ENCODE data around the gene COPE.
"Not testable (repeated sequence)": the region's sequence is repeated elsewhere in the genome, so short reads cannot be mapped to it uniquely, and the experiment has no call there.

Gene COPE

DNA sequence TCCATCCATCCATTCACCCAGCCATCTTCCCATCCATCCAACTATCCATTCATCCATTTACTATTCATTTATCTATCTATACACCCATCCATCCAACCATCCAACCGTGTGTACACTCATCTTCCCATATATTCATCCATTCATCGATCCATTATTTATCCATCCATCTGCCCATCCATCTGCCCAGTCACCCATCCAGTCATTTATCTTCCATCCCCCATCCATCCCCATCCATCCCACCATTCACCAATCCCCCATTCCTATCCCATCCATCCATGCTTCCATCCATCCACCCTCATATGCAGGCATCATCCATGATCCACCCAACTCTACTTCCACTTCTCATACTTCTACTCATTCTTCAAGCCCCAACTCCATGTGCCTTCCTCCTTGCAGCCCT is 35.9 kb upstream of the COPE start:
- no peak for DNase-seq (ENCODE audit: low spot score)
- TF ChIP-seq, protein P1, sequence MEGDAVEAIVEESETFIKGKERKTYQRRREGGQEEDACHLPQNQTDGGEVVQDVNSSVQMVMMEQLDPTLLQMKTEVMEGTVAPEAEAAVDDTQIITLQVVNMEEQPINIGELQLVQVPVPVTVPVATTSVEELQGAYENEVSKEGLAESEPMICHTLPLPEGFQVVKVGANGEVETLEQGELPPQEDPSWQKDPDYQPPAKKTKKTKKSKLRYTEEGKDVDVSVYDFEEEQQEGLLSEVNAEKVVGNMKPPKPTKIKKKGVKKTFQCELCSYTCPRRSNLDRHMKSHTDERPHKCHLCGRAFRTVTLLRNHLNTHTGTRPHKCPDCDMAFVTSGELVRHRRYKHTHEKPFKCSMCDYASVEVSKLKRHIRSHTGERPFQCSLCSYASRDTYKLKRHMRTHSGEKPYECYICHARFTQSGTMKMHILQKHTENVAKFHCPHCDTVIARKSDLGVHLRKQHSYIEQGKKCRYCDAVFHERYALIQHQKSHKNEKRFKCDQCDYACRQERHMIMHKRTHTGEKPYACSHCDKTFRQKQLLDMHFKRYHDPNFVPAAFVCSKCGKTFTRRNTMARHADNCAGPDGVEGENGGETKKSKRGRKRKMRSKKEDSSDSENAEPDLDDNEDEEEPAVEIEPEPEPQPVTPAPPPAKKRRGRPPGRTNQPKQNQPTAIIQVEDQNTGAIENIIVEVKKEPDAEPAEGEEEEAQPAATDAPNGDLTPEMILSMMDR (IDR thresholded peaks at IDR 0.05; ENCODE audit: extremely low read depth, missing control alignments) = no peak

DNA sequence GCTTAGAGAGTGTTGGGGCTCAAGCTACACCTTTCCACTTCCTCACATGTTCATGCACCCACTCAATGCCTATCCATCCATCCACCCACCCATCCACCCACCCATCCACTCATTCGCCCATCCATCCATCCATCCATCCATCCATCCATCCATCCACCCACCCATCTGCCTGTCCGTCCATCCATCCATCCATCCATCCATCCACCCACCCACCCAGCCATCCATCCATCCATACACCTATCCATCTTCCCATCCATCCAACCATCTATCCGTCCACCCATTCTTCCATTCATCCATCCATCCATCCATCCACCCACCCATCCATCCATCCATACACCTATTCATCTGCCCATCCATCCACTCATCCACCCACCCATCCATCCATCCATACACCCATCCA is 34.9 kb upstream of the COPE start:
- DNase-seq (ENCODE audit: low spot score) = no peak
- TF ChIP-seq, protein P1 (IDR thresholded peaks at IDR 0.05; ENCODE audit: extremely low read depth, missing control alignments) = no peak

DNA sequence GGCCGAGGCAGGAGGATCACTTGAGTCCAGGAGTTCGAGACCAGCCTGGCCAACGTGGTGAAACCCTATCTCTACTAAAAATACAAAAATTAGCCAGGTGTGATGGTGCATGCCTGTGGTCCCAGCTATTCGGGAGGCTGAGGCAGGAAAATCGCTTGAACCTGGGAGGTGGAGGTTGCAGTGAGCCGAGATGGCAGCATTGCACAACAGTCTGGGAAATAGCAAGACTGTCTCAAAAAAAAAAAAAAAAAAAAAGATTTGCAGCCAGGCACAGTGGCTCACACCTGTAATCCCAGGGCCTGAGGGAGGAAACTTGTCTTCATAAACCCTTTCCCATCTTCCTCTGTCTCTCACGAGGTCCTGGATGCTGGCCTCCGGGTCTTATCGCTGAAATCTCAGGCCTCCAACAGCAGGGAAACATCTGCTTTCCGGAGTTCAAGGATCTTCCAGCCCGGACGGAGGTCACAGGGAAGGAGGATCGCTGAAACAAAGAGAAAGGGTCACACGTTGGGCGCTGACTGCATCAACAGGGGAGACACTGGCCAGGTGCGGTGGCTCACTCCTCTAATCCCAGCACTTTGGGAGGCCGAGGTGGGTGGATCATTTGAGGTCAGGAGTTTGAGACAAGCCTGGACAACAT is 33.3 kb upstream of the COPE start:
- not testable (repeated sequence) for DNase-seq (ENCODE audit: low spot score)

DNA sequence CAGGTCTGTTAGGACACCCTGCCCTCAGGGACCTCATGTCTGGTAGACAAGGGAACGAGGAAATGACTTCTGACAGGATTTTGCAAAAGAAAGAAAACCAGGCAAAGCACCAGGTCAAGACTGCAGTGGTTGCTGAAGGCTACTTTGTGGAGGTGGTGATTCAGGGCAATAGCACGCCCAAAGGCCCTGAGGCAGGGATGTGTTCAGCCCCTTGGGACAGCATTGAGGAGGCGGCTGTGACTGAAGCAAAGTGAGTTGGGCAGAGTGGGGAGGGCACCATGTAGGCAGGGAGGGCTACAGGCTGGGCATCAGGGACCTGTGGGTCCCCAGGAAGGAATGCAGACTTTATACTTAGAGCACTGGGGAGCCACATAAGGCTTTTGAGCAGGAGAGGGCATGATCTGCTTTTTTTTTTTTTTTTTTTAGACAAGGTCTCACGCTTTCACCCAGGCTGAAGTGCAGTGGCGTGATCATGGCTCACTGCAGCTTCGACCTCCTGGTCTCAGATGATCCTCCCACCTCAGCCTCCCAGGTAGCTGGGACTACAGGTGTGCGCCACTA is 32.6 kb upstream of the COPE start:
- TF ChIP-seq, protein P1 (IDR thresholded peaks at IDR 0.05; ENCODE audit: extremely low read depth, missing control alignments) = no peak
- DNase-seq (ENCODE audit: low spot score) = no peak

DNA sequence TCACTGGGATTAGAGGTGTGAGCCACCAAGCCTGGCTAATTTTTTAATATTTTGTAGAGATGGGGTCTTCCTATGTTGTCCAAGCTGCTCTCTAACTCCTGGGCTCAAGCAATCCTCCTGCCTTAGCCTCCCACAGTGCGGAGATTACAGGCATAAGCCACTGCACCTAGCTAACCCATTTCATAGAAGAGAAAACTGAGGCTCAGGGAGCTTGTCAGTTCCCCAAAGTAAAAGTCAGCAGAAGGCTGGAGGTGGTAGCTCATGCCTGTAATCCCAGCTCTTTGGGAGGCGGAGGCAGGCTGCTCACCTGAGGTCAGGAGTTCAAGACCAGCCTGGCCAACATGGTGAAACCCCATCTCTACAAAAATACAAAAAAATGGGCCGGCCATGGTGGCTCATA is 30.7 kb upstream of the COPE start:
- TF ChIP-seq, protein P1 (IDR thresholded peaks at IDR 0.05; ENCODE audit: extremely low read depth, missing control alignments) = no peak
- no peak for DNase-seq (ENCODE audit: low spot score)

DNA sequence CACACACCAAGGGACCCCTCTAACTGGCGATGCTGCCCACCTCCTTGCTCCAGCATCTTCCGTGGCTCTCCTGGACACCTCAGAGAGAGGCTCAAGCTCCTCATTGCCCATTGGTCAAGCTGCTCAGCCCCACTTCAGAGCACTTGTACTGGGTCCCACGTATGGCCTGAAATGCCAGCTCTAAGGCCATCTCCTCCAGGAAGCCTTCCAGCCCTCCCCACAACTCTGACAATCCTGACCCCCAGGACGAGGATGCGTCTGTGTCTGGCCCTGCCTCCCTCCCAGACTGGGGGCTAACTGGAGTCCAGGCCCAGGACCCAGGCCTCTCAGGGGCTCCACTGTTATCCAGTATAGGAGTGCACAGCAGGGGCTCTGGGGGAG is 29.8 kb upstream of the COPE start:
- DNase-seq (ENCODE audit: low spot score) = no peak
- TF ChIP-seq, protein P1 (IDR thresholded peaks at IDR 0.05; ENCODE audit: extremely low read depth, missing control alignments) = no peak

DNA sequence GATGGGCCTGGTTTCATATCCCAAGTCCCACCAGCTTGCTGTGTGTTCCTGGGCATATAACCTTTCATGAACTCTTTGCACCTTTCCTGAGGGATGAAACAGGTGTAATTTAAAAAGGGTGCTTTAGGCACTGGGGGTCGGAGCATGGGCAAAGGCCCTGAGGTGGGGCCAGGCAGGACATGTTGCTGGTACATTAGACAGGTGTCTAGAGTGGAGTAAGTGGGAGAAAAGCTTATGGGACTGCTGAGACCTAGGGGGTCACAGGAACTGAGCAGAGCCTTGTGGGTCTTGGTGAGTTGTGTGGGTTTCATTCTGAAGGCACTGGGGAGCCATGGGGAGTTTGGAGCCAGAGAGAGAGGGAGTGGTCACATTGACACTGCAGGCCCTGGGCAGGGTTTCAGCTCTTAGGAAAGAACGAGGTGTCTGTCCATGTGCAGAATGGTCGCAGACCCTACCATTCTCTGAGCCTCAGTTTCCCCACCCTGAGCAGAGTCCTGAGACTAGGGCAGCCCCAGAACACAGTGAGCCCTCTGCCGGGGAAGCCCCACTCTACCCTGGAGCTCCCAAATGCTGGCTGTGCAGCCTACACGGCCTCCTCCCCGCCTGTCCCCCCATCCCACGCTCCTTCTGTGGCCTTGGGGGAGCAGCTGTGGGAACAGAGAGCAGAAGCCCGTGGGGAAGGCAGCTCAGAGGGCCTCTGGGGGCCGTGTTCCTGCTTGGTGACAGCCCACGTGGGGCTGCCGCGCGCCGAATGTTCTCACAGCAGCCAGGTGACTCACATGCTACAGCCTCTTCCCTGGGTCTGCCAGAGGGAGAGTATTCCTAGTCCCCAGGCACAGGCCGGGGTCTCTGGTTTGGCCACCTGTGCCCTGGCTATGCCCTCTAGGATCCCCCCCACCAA is 29.1 kb upstream of the COPE start:
- DNase-seq (ENCODE audit: low spot score) = no peak
- TF ChIP-seq, protein P1 (IDR thresholded peaks at IDR 0.05; ENCODE audit: extremely low read depth, missing control alignments) = no peak

Measured in GM20000 (cell line).